Measurements from ENCODE around the gene MIA.

DNA sequence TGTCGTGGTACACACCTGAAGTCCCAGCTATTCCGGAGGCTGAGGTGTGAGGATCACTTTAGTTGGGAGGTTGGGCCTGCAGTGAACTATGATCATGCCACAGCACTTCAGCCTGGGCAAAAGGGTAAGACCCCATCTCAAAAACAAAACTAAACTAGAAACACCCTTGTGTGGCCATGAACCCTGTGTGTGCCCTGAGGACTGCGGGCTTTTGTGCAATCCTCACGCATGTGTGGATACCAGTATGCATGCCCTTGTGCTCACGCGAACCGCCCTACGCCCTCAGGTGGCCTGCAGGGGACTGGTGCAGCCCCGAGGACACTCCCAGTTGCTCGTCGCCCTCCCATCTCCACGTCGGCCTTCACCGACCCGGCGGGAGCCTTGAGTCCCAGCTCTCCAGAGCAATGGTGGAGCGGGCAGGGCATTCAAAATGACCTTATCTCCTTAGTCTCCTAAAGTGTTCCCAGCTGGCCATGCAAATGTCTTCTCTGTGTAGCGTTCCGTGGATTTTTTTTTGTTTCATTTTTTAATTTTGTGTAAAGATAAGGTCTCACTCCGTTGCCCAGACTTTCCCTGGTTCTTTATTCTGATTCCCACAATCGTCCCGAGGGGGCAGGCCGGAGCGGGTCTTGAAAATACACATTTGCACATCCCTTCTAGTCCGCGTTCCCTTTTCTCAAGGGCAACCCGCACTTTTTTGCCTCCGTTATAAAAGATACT lies 22.8 kb downstream of the MIA start:
- no peak for TF ChIP-seq POLR2A (IDR thresholded peaks at IDR 0.05)
- TF ChIP-seq, protein P1, sequence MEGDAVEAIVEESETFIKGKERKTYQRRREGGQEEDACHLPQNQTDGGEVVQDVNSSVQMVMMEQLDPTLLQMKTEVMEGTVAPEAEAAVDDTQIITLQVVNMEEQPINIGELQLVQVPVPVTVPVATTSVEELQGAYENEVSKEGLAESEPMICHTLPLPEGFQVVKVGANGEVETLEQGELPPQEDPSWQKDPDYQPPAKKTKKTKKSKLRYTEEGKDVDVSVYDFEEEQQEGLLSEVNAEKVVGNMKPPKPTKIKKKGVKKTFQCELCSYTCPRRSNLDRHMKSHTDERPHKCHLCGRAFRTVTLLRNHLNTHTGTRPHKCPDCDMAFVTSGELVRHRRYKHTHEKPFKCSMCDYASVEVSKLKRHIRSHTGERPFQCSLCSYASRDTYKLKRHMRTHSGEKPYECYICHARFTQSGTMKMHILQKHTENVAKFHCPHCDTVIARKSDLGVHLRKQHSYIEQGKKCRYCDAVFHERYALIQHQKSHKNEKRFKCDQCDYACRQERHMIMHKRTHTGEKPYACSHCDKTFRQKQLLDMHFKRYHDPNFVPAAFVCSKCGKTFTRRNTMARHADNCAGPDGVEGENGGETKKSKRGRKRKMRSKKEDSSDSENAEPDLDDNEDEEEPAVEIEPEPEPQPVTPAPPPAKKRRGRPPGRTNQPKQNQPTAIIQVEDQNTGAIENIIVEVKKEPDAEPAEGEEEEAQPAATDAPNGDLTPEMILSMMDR (IDR thresholded peaks at IDR 0.05): peak in 1 of 3 donors; percentile 15

All from lower leg skin (tissue), 3 donors.